GM18520 (cell line): ENCODE measurements around the gene PARPBP.
A peak's percentile ranks its signal among the peaks of the same experiment; 100 is the strongest.
"Not testable (repeated sequence)": the region's sequence is repeated elsewhere in the genome, so short reads cannot be mapped to it uniquely, and the experiment has no call there.

Experiments
- ATAC-seq: cut with Tn5 transposase; IDR thresholded peaks from one replicate; pipeline ENCODE4 v1.9.1; 2021; ENCODE audit not compliant: unreplicated experiment

PARPBP gene

DNA sequence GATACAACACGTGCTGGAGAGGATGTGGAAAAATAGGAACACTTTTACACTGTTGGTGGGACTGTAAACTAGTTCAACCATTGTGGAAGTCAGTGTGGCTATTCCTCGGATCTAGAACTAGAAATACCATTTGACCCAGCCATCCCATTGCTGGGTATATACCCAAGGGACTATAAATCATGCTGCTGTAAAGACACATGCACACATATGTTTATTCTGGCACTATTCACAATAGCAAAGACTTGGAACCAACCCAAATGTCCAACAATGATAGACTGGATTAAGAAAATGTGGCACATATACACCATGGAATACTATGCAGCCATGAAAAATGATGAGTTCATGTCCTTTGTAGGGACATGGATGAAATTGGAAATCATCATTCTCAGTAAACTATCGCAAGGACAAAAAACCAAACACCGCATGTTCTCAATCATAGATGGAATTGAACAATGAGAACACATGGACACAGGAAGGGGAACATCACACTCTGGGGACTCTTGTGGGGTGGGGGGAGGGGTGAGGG is 27.1 kb downstream of the PARPBP start:
- not testable (repeated sequence) for ATAC-seq

GRCh38 chr12:102155206-102155605 is 35.2 kb downstream of the PARPBP start:
- ATAC-seq: not testable (repeated sequence)

- ATAC-seq: no peak
Measured at GRCh38 chr12:102163383-102163782, 43.4 kb downstream of the PARPBP start.

DNA sequence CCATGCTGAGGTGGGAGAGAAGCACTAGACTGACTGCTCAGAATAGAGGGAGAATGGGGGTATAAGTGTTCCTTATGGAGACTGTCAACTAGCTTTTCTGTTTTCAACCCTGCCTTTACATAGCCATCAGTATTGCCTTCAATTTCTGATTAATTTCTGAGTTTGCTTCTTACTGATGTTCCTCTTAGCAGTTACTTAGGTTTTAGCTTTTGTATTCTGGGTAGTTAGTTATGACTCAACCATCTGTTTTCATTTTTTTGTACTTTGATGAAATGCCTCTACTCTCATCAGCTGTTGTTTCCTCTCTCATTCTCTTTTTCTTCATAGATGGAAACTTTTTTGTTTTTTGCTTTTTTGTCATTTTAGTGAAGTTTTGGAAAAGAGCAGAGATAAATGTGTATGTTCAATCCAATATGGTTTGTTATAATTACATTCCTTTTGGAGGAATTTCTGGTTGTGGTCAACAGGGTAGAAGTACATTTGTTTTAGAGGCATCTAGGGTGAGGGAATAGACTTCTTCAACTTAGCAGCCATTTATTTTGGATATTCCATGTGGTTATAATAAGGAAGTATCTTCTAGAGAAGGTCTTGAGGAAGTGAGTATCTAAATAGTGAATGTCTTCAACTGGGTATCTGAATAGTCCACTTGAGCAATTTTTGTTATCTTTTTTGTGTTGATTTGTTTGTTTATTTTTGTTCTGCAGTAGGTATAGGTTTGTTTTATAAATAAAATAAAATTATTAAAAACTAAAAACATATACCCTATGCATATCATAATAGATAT is 48.0 kb downstream of the PARPBP start:
- ATAC-seq: peak; percentile 55

GRCh38 chr12:102169922-102170621 is 50.1 kb downstream of the PARPBP start:
- no peak for ATAC-seq

- ATAC-seq: no peak
Measured at GRCh38 chr12:102171951-102172350, 52.0 kb downstream of the PARPBP start.

GRCh38 chr12:102172436-102172835 is 52.5 kb downstream of the PARPBP start:
- no peak for ATAC-seq

- ATAC-seq: no peak
Measured at GRCh38 chr12:102174117-102174516, 54.1 kb downstream of the PARPBP start.

- no peak for ATAC-seq
Measured at GRCh38 chr12:102174761-102175160, 54.8 kb downstream of the PARPBP start.

DNA sequence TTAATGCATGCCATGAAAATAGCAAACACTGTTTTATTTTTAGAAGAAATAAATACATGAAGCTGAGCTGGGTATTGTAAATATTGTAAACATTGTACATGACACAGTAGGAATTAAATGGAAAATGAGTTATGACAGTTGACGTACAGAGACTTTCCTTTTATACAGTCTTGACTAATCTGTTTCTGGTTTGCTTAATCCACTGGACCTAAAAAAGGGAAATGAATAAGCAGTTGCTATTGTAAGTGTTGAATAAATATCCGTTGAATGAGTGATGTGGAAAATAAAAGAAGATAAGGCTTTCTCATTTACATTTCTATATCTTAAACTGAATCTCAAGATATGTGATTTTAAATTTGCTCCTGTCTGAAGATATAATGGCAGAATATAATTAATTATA is 62.7 kb downstream of the PARPBP start:
- no peak for ATAC-seq

DNA sequence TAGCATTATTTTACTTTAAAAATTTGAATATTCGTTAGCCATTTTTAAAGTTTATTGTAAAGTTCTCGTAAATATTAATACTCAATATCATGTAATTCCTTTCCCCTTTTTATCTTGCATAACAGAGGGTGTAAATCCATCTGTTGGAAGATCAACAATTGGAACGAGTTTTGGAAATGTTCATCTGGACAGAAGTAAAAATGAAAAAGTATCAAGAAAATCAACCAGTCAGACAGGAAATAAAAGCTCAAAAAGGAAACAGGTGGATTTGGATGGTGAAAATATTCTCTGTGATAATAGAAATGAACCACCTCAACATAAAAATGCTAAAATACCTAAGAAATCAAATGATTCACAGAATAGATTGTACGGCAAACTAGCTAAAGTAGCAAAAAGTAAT is 75.8 kb downstream of the PARPBP start:
- ATAC-seq: no peak

- peak; percentile 89 for ATAC-seq
Measured at GRCh38 chr12:102197789-102198188, 77.8 kb downstream of the PARPBP start, which contains the start of gene PMCH. Gene PMCH, minus strand, starts transcription at chr12:102197833. Its CDS starts 63 bp downstream, at chr12:102197770.

GRCh38 chr12:102201436-102202061 is 81.6 kb downstream of the PARPBP start:
- ATAC-seq: no peak

GRCh38 chr12:102202556-102202955 is 82.6 kb downstream of the PARPBP start:
- no peak for ATAC-seq

DNA sequence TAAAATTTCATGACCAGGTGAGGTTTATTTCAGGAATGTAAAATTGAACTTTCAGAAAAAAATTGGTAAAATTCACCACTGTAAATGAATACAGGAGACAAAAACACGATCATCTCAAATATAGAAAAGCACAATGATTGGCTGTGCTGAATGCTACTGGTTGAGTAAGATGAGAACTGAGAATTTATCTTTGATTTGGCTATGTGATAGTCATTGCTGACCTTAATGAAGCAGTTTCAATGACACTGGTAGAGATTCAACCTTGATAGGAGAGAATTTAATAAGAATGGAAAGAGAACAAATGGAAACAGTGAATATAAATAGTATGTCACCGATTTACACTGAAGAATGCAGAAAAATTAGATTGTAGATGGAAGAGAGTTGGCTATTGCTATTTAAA is 84.0 kb downstream of the PARPBP start:
- no peak for ATAC-seq

DNA sequence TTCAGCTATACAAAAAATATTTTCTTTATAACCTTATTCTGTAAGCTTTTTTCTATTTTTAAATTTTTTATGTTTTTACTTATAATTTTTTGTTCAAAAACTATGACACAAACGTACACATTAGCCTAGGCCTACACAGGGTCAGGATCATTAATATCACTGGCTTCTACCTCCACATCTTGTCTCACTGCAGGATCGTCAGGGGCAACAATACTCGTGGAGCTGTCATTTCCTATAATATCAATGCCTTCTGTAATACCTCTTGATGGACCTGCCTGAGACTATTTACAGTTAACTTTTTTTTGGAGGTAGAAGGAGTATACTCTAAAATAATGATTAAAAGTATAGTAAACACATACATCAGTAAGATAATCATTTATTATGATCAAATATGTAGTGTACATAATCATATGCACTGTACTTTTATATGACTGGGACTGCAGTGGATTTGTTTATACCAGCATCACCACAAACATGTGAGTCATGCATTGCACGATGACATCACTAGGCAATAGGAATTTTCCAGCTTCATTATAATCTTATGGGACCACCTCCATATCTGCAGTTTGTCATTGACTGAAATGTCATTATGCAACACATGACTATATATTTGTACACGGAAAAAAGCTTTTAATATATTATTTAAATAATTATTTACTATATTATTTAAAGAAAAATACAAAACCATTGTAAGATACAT is 96.2 kb downstream of the PARPBP start:
- no peak for ATAC-seq

DNA sequence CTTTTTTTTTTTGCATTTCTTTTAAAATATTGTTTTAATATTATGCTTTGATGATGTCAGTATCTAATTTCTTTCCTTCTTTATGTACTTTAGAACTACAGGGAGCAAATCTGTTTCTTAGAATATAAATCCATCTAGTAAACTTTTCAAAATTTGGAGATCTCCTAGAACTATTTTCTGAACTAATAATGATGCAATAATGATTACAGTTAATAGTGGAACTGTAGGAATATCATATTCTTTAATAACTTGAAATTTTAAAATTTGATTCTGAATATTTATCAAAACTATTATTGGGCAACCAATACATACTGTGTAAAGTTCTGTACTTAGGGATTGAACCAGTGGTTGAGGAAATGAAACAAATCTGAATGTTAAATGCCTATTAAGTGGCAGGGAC is 100.8 kb downstream of the PARPBP start:
- ATAC-seq: no peak

GRCh38 chr12:102227954-102228353 is 108.0 kb downstream of the PARPBP start:
- ATAC-seq: no peak

DNA sequence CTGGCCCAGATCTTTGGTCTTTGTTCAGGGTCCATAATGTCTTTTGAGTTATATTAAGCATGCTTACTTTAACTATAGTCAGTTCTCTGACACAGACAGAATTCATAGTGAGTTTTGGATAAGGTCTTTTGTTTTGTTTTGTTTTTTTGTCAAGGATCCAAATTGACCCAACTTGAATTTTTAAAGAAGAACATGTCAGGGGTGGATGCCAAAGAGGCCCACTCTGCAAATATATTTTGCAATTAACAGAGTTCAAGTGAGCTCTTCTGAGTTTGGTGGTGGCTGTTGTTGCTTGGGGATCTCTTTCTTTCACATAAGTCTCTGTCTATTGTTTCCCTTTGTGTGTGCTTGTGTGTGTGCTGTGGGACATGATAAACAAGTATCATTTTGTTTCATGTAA is 112.1 kb downstream of the PARPBP start:
- no peak for ATAC-seq

- no peak for ATAC-seq
Measured at GRCh38 chr12:102232446-102232845, 112.5 kb downstream of the PARPBP start.

DNA sequence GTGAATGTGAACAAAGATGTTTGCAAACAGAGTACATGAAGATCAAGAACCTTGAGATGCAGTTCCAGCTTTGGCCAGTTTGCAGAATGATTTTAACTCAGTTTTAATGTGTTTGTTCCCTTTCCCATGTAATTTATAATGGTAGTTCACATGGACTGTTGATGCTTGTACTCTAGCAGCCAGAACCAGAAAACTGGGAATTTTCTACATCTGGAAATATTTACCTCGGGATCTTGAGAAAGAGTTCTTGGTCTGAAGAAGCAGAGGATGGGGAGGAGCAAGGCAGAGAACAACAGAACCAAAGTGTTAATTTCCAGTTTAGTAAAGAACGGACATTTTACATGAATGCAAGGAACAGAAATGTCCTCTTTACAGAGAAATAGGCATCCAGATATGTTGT is 114.6 kb downstream of the PARPBP start:
- ATAC-seq: no peak
